MM.1S (cell line): Measurements from ENCODE around the gene GNAT1.
"Not testable (repeated sequence)": the region's sequence is repeated elsewhere in the genome, so short reads cannot be mapped to it uniquely, and the experiment has no call there.

Experiments used
- CTCF ChIP-seq: fragments of 300-600 bp; sonication (generic); IDR thresholded peaks from 2 replicates; pipeline ENCODE4 v1.5.1; 2016; ENCODE audit warnings: antibody characterized with exemption, low read length, mixed read lengths
- EZH2 ChIP-seq: fragments of 300-600 bp; sonication (generic); optimal IDR thresholded peaks from 2 replicates; pipeline ENCODE3; 2017; ENCODE audit warnings: low read depth, mild to moderate bottlenecking, antibody characterized with exemption, low read length, mixed read lengths
- EZH2phosphoT487 ChIP-seq: fragments of 300-600 bp; sonication (generic); IDR thresholded peaks from 2 replicates; pipeline ENCODE4 v1.6.1; 2018; ENCODE audit warnings: antibody characterized with exemption, low read length

GRCh38 chr3:50228184-50228763 is 36.9 kb downstream of the GNAT1 start:
- TF ChIP-seq EZH2, CTCF, EZH2phosphoT487: not testable (repeated sequence)
